ENCODE data around the gene GSTM3. TPM values are rescaled to one million over a fixed set of nuclear protein-coding genes. Genes with fewer than 3 reads are reported as not detected.
A peak's percentile ranks its signal among the peaks of the same experiment; 100 is the strongest.
"Not testable (repeated sequence)": the region's sequence is repeated elsewhere in the genome, so short reads cannot be mapped to it uniquely, and the experiment has no call there.

The GSTM3 gene
- total and polyA plus RNA-seq, 5 experiments from 2014 or later, result 10.7 to 96.3 (median 60.0) TPM

- POLR2A ChIA-PET, result no interaction called here
- peaks cover 0 to 3% (median 3%) of the 10 kb centered on the region in 4 donors for H3K4me1 Mint-ChIP-seq
- no peak for DNase-seq
- H3K27me3 Mint-ChIP-seq, result peaks cover 2 to 26% (median 18%) of the 10 kb centered on the region in 5 donors
- no peak overlapping the region for H3K27ac Mint-ChIP-seq
- no peak for ATAC-seq
- H3K9me3 Mint-ChIP-seq, result no peaks in the 10 kb centered on the region
- no peak overlapping the region for H3K4me3 Mint-ChIP-seq
- H3K36me3 Mint-ChIP-seq, result no peaks in the 10 kb centered on the region
Observed at GRCh38 chr1:109716121-109716520, 24.7 kb downstream of the GSTM3 start.

GRCh38 chr1:109714661-109715372, 26.0 kb downstream of the GSTM3 start:
- peaks cover 0 to 2% (median 0%) of the 10 kb centered on the region in 9 donors for H3K9me3 Mint-ChIP-seq
- ATAC-seq (no peak), DNase-seq (no peak)
- peaks cover 0 to 3% (median 3%) of the 10 kb centered on the region in 4 donors for H3K4me1 Mint-ChIP-seq
- H3K27ac Mint-ChIP-seq, result peak overlapping the region in 1 of 10 donors; percentile 2
- peaks cover 2 to 26% (median 18%) of the 10 kb centered on the region in 5 donors for H3K27me3 Mint-ChIP-seq
- POLR2A ChIA-PET, result no interaction called here
- H3K36me3 Mint-ChIP-seq, result peaks cover 0 to 1% (median 0%) of the 10 kb centered on the region in 3 donors
- no peak overlapping the region for H3K4me3 Mint-ChIP-seq

GRCh38 chr1:109713636-109714035, 27.2 kb downstream of the GSTM3 start:
- POLR2A ChIA-PET, result no interaction called here

GRCh38 chr1:109712321-109712864, 28.4 kb downstream of the GSTM3 start:
- DNase-seq (no peak), ATAC-seq (no peak)
- H3K27me3 Mint-ChIP-seq, result peaks cover 3 to 18% (median 14%) of the 10 kb centered on the region in 5 donors
- H3K36me3 Mint-ChIP-seq, result peaks cover 3 to 24% (median 4%) of the 10 kb centered on the region in 3 donors
- H3K4me1 Mint-ChIP-seq, result peaks cover 0 to 3% (median 3%) of the 10 kb centered on the region in 4 donors
- no peak overlapping the region for H3K27ac Mint-ChIP-seq
- H3K4me3 Mint-ChIP-seq, result peak overlapping the region in 4 of 10 donors; percentile 18 to 81 (median 48)
- H3K9me3 Mint-ChIP-seq, result peaks cover 0 to 22% (median 10%) of the 10 kb centered on the region in 9 donors
- POLR2A ChIA-PET, result no interaction called here

More at GRCh38 chr1:109713636-109714035, 27.2 kb downstream of the GSTM3 start:
- Mint-ChIP-seq H3K27ac (no peak overlapping the region), H3K9me3 (peaks cover 0 to 12% (median 7%) of the 10 kb centered on the region in 9 donors), H3K27me3 (peaks cover 5 to 26% (median 18%) of the 10 kb centered on the region in 5 donors), H3K36me3 (peaks cover 0 to 12% (median 3%) of the 10 kb centered on the region in 3 donors), H3K4me1 (peaks cover 0 to 3% (median 3%) of the 10 kb centered on the region in 4 donors), H3K4me3 (no peak overlapping the region)
- no peak for DNase-seq
- ATAC-seq, result no peak

- H3K4me1 Mint-ChIP-seq, POLR2A ChIA-PET: not testable (repeated sequence)
- ATAC-seq (peak; percentile 60 to 72), DNase-seq (peak in 3 of 10 donors; percentile 11 to 28 (median 16))
- H3K9me3 Mint-ChIP-seq, result peaks cover 0 to 22% (median 10%) of the 10 kb centered on the region in 9 donors
- H3K36me3 Mint-ChIP-seq, result peaks cover 3 to 30% (median 4%) of the 10 kb centered on the region in 3 donors
- peak within 1 kb of the TSS in 1 of 10 donors; percentile 92 for H3K27ac Mint-ChIP-seq
- peaks cover 3 to 18% (median 14%) of the 10 kb centered on the region in 5 donors for H3K27me3 Mint-ChIP-seq
- H3K4me3 Mint-ChIP-seq, result peak within 1 kb of the TSS in 5 of 10 donors; percentile 18 to 88 (median 63)
Observed at GRCh38 chr1:109711593-109712320, 29.1 kb downstream of the GSTM3 start, which contains the start of gene GSTM5. TSS of gene GSTM5 (plus strand) at chr1:109712251. CDS start at chr1:109712313, 62 bp downstream.

- Mint-ChIP-seq H3K36me3 (peaks cover 3 to 30% (median 4%) of the 10 kb centered on the region in 3 donors), H3K9me3 (peaks cover 0 to 22% (median 10%) of the 10 kb centered on the region in 9 donors), H3K27me3 (peaks cover 3 to 15% (median 11%) of the 10 kb centered on the region in 5 donors)
- ATAC-seq, H3K4me3 Mint-ChIP-seq, H3K4me1 Mint-ChIP-seq, DNase-seq, H3K27ac Mint-ChIP-seq, POLR2A ChIA-PET: not testable (repeated sequence)
Observed at GRCh38 chr1:109709822-109710221, 31.0 kb downstream of the GSTM3 start.

GRCh38 chr1:109708949-109709348, 31.9 kb downstream of the GSTM3 start:
- POLR2A ChIA-PET, H3K27ac Mint-ChIP-seq, H3K4me1 Mint-ChIP-seq, H3K4me3 Mint-ChIP-seq, DNase-seq, ATAC-seq: not testable (repeated sequence)
- Mint-ChIP-seq H3K36me3 (peaks cover 3 to 37% (median 10%) of the 10 kb centered on the region in 3 donors), H3K9me3 (peaks cover 0 to 29% (median 14%) of the 10 kb centered on the region in 9 donors), H3K27me3 (peaks cover 4 to 15% (median 6%) of the 10 kb centered on the region in 5 donors)

- peaks cover 3 to 41% (median 18%) of the 10 kb centered on the region in 3 donors for H3K36me3 Mint-ChIP-seq
- H3K27ac Mint-ChIP-seq, result peak overlapping the region in 1 of 10 donors; percentile 34
- H3K27me3 Mint-ChIP-seq, result peaks cover 0 to 17% (median 6%) of the 10 kb centered on the region in 5 donors
- DNase-seq (no peak), ATAC-seq (no peak)
- H3K4me3 Mint-ChIP-seq, result no peak overlapping the region
- POLR2A ChIA-PET, result no interaction called here
- H3K4me1 Mint-ChIP-seq, result peaks cover 0 to 2% (median 0%) of the 10 kb centered on the region in 4 donors
- peaks cover 0 to 39% (median 20%) of the 10 kb centered on the region in 9 donors for H3K9me3 Mint-ChIP-seq
Observed at GRCh38 chr1:109705411-109705810, 35.4 kb downstream of the GSTM3 start.

GRCh38 chr1:109704173-109704572, 36.7 kb downstream of the GSTM3 start:
- Mint-ChIP-seq H3K4me1 (peaks cover 0 to 2% (median 0%) of the 10 kb centered on the region in 4 donors), H3K9me3 (peaks cover 0 to 34% (median 14%) of the 10 kb centered on the region in 9 donors), H3K27me3 (peaks cover 0 to 17% (median 4%) of the 10 kb centered on the region in 5 donors), H3K27ac (no peak overlapping the region), H3K36me3 (peaks cover 0 to 34% (median 18%) of the 10 kb centered on the region in 3 donors), H3K4me3 (no peak overlapping the region)
- POLR2A ChIA-PET, result no interaction called here
- ATAC-seq (no peak), DNase-seq (no peak)

GRCh38 chr1:109702940-109703339, 37.9 kb downstream of the GSTM3 start:
- H3K4me1 Mint-ChIP-seq, ATAC-seq, H3K27ac Mint-ChIP-seq, DNase-seq, H3K4me3 Mint-ChIP-seq, POLR2A ChIA-PET: not testable (repeated sequence)
- H3K27me3 Mint-ChIP-seq, result peaks cover 0 to 17% (median 4%) of the 10 kb centered on the region in 5 donors
- H3K9me3 Mint-ChIP-seq, result peaks cover 0 to 21% (median 7%) of the 10 kb centered on the region in 9 donors
- peaks cover 0 to 25% (median 14%) of the 10 kb centered on the region in 3 donors for H3K36me3 Mint-ChIP-seq

GRCh38 chr1:109697861-109698260, 43.0 kb downstream of the GSTM3 start:
- H3K9me3 Mint-ChIP-seq, DNase-seq, H3K27ac Mint-ChIP-seq, ATAC-seq, H3K4me1 Mint-ChIP-seq, H3K36me3 Mint-ChIP-seq, H3K27me3 Mint-ChIP-seq, H3K4me3 Mint-ChIP-seq, POLR2A ChIA-PET: not testable (repeated sequence)

GRCh38 chr1:109697066-109697465, 43.8 kb downstream of the GSTM3 start:
- Mint-ChIP-seq H3K27me3 (no peaks in the 10 kb centered on the region), H3K27ac (no peak overlapping the region), H3K4me1 (no peaks in the 10 kb centered on the region), H3K9me3 (no peaks in the 10 kb centered on the region), H3K4me3 (no peak overlapping the region), H3K36me3 (peaks cover 0 to 8% (median 0%) of the 10 kb centered on the region in 3 donors)
- ATAC-seq (no peak), DNase-seq (no peak)
- POLR2A ChIA-PET, result no interaction called here
